Measurements from ENCODE around the gene ACSL3.
A peak's percentile ranks its signal among the peaks of the same experiment; 100 is the strongest.

The ACSL3 gene

GRCh38 chr2:222977121-222977520 is 116.3 kb downstream of the ACSL3 start:
- Histone ChIP-seq H2AFZ (ENCODE audit: low read length) (no peak overlapping the region), H3K4me3 (ENCODE audit: low read length, poor library complexity, severe bottlenecking) (no peak overlapping the region), H3K9me3 (ENCODE audit: insufficient read depth, low read depth, low read length) (no peaks in the 10 kb centered on the region), H3K36me3 (ENCODE audit: insufficient read depth, low read length) (no peaks in the 10 kb centered on the region), H4K20me1 (ENCODE audit: insufficient read depth, low read length, poor library complexity, severe bottlenecking) (no peaks in the 10 kb centered on the region), H3K9ac (ENCODE audit: low read depth, low read length, poor library complexity, severe bottlenecking) (no peak overlapping the region), H3K79me2 (ENCODE audit: insufficient read depth, low read length) (no peaks in the 10 kb centered on the region), H3K9me2 (replicated peaks; ENCODE audit: low read depth, low read length) (no peaks in the 10 kb centered on the region), H3K27me3 (ENCODE audit: insufficient read depth, low read length, poor library complexity, severe bottlenecking) (no peaks in the 10 kb centered on the region), H3K4me2 (ENCODE audit: low read depth, low read length, poor library complexity, severe bottlenecking) (no peak overlapping the region), H3F3A (ENCODE audit: low read depth) (no peaks in the 10 kb centered on the region), H3K4me1 (ENCODE audit: insufficient read depth, low read length, poor library complexity, severe bottlenecking) (peaks cover 1% of the 10 kb centered on the region)
- TF ChIP-seq EZH2phosphoT487 (IDR thresholded peaks at IDR 0.05; ENCODE audit: borderline replicate concordance), result no peak
- TF ChIP-seq CTCF (conservative IDR thresholded peaks at IDR 0.05; ENCODE audit: low read length), result no peak

- no peaks in the 10 kb centered on the region for H3K79me2 ChIP-seq (ENCODE audit: insufficient read depth, low read length)
- no peaks in the 10 kb centered on the region for H3K9me3 ChIP-seq (ENCODE audit: insufficient read depth, low read depth, low read length)
- H3F3A ChIP-seq (ENCODE audit: low read depth), result no peaks in the 10 kb centered on the region
- no peak for TF ChIP-seq CTCF (conservative IDR thresholded peaks at IDR 0.05; ENCODE audit: low read length)
- TF ChIP-seq EZH2phosphoT487 (IDR thresholded peaks at IDR 0.05; ENCODE audit: borderline replicate concordance), result no peak
- H2AFZ ChIP-seq (ENCODE audit: low read length), result no peak overlapping the region
- no peaks in the 10 kb centered on the region for H3K36me3 ChIP-seq (ENCODE audit: insufficient read depth, low read length)
- H4K20me1 ChIP-seq (ENCODE audit: insufficient read depth, low read length, poor library complexity, severe bottlenecking), result no peaks in the 10 kb centered on the region
- peaks cover 11% of the 10 kb centered on the region for H3K4me1 ChIP-seq (ENCODE audit: insufficient read depth, low read length, poor library complexity, severe bottlenecking)
- no peak overlapping the region for H3K4me3 ChIP-seq (ENCODE audit: low read length, poor library complexity, severe bottlenecking)
- H3K4me2 ChIP-seq (ENCODE audit: low read depth, low read length, poor library complexity, severe bottlenecking), result no peak overlapping the region
- H3K27me3 ChIP-seq (ENCODE audit: insufficient read depth, low read length, poor library complexity, severe bottlenecking), result no peaks in the 10 kb centered on the region
- no peaks in the 10 kb centered on the region for H3K9me2 ChIP-seq (replicated peaks; ENCODE audit: low read depth, low read length)
- no peak overlapping the region for H3K9ac ChIP-seq (ENCODE audit: low read depth, low read length, poor library complexity, severe bottlenecking)
These were observed 118.0 kb downstream of the ACSL3 start for GRCh38 chr2:222978850-222979249.

GRCh38 chr2:222979484-222979883 is 118.6 kb downstream of the ACSL3 start:
- Histone ChIP-seq H3K9me2 (replicated peaks; ENCODE audit: low read depth, low read length) (no peaks in the 10 kb centered on the region), H3K4me3 (ENCODE audit: low read length, poor library complexity, severe bottlenecking) (no peak overlapping the region)

More at GRCh38 chr2:222979484-222979883, 118.6 kb downstream of the ACSL3 start:
- Histone ChIP-seq H3F3A (ENCODE audit: low read depth) (no peaks in the 10 kb centered on the region), H3K9ac (ENCODE audit: low read depth, low read length, poor library complexity, severe bottlenecking) (no peak overlapping the region), H3K4me2 (ENCODE audit: low read depth, low read length, poor library complexity, severe bottlenecking) (no peak overlapping the region), H4K20me1 (ENCODE audit: insufficient read depth, low read length, poor library complexity, severe bottlenecking) (no peaks in the 10 kb centered on the region), H3K79me2 (ENCODE audit: insufficient read depth, low read length) (no peaks in the 10 kb centered on the region), H3K36me3 (ENCODE audit: insufficient read depth, low read length) (no peaks in the 10 kb centered on the region), H3K4me1 (ENCODE audit: insufficient read depth, low read length, poor library complexity, severe bottlenecking) (peaks cover 11% of the 10 kb centered on the region), H2AFZ (ENCODE audit: low read length) (0 out of 2 replicates have a peak overlapping the region, but pooled peaks have one; percentile 48), H3K27me3 (ENCODE audit: insufficient read depth, low read length, poor library complexity, severe bottlenecking) (no peaks in the 10 kb centered on the region), H3K9me3 (ENCODE audit: insufficient read depth, low read depth, low read length) (no peaks in the 10 kb centered on the region)
- TF ChIP-seq EZH2phosphoT487 (IDR thresholded peaks at IDR 0.05; ENCODE audit: borderline replicate concordance) (no peak), CTCF (conservative IDR thresholded peaks at IDR 0.05; ENCODE audit: low read length) (no peak)

All from Loucy (cell line).